H9 (cell line): ENCODE results near the gene MROH2A. TPM values are rescaled to one million over a fixed set of nuclear protein-coding genes. Genes with fewer than 3 reads are reported as not detected.

ENCODE experiments used
- DNase-seq: peaks from one replicate; pipeline ENCODE4 v3.0.0-alpha.2; 2017
- H2AFZ ChIP-seq: one replicate; pipeline ENCODE4 v1.6.1; 2013; ENCODE audit warnings: mild to moderate bottlenecking, low read length, control low read depth, moderate library complexity
- H2AK5ac ChIP-seq: 2 replicates; pipeline ENCODE4 v1.6.1; 2013; ENCODE audit warnings: low read length, control low read depth, mixed read lengths; ENCODE audit not compliant: insufficient read length
- H2BK120ac ChIP-seq: one replicate; pipeline ENCODE4 v1.6.1; 2013; ENCODE audit warnings: low read depth, mild to moderate bottlenecking, low read length, control low read depth, inconsistent platforms; ENCODE audit not compliant: poor library complexity, severe bottlenecking
- H2BK12ac ChIP-seq: 2 replicates; pipeline ENCODE4 v1.6.1; 2013; ENCODE audit warnings: low read length, control low read depth, mixed read lengths, low read depth; ENCODE audit not compliant: insufficient read length
- H2BK15ac ChIP-seq: 2 replicates; pipeline ENCODE4 v1.6.1; 2013; ENCODE audit warnings: low read depth, low read length, control low read depth
- H2BK20ac ChIP-seq: one replicate; pipeline ENCODE4 v1.6.1; 2013; ENCODE audit warnings: low read depth, mild to moderate bottlenecking, low read length, control low read depth, inconsistent platforms; ENCODE audit not compliant: poor library complexity, severe bottlenecking
- H2BK5ac ChIP-seq: 2 replicates; pipeline ENCODE4 v1.6.1; 2013; ENCODE audit warnings: low read length, control low read depth, mixed read lengths; ENCODE audit not compliant: insufficient read length
- H3K14ac ChIP-seq: 2 replicates; pipeline ENCODE4 v1.6.1; 2013; ENCODE audit warnings: low read length, control low read depth; ENCODE audit not compliant: insufficient read depth
- H3K18ac ChIP-seq: 2 replicates; pipeline ENCODE4 v1.6.1; 2013; ENCODE audit warnings: low read depth, mild to moderate bottlenecking, mixed read lengths, low read length, control low read depth; ENCODE audit not compliant: insufficient read length
- H3K23ac ChIP-seq: 2 replicates; pipeline ENCODE4 v1.6.1; 2013; ENCODE audit warnings: low read length, control low read depth, mixed read lengths, low read depth; ENCODE audit not compliant: insufficient read length
- H3K23me2 ChIP-seq: 2 replicates; pipeline ENCODE4 v1.6.1; 2013; ENCODE audit warnings: low read depth, mild to moderate bottlenecking, mixed read lengths, low read length, control low read depth; ENCODE audit not compliant: insufficient read length, poor library complexity, severe bottlenecking
- H3K27ac ChIP-seq: 2 replicates; pipeline ENCODE4 v1.5.1; 2013; ENCODE audit warnings: low read length, control low read depth, mixed read lengths, low read depth; ENCODE audit not compliant: insufficient read length
- H3K27me3 ChIP-seq: 2 replicates; pipeline ENCODE4 v1.6.1; 2013; ENCODE audit warnings: low read length, control low read depth, inconsistent platforms; ENCODE audit not compliant: insufficient read depth
- H3K4ac ChIP-seq: 2 replicates; pipeline ENCODE4 v1.6.1; 2013; ENCODE audit warnings: low read depth, mild to moderate bottlenecking, control low read depth, inconsistent platforms, low read length, moderate library complexity
- H3K4me1 ChIP-seq: 2 replicates; pipeline ENCODE4 v1.6.1; 2013; ENCODE audit warnings: low read length, control low read depth, inconsistent platforms; ENCODE audit not compliant: insufficient read depth
- H3K4me2 ChIP-seq: 2 replicates; pipeline ENCODE4 v1.6.1; 2013; ENCODE audit warnings: low read length, control low read depth, mixed read lengths; ENCODE audit not compliant: insufficient read length, insufficient read depth
- H3K56ac ChIP-seq: 2 replicates; pipeline ENCODE4 v1.6.1; 2013; ENCODE audit warnings: low read depth, mild to moderate bottlenecking, mixed read lengths, low read length, control low read depth; ENCODE audit not compliant: insufficient read length
- H3K79me1 ChIP-seq: 2 replicates; pipeline ENCODE4 v1.6.1; 2013; ENCODE audit warnings: low read depth, mild to moderate bottlenecking, moderate library complexity, low read length, control low read depth, inconsistent platforms; ENCODE audit not compliant: insufficient read depth, poor library complexity, severe bottlenecking
- H3K79me2 ChIP-seq: 2 replicates; pipeline ENCODE4 v1.6.1; 2013; ENCODE audit warnings: low read length, control low read depth, inconsistent platforms; ENCODE audit not compliant: insufficient read depth
- H3K9ac ChIP-seq: 2 replicates; pipeline ENCODE4 v1.6.1; 2013; ENCODE audit warnings: low read length, control low read depth, mixed read lengths; ENCODE audit not compliant: insufficient read length; ENCODE audit errors: extremely low read depth
- H3K9me3 ChIP-seq: one replicate; pipeline ENCODE4 v1.6.1; 2013; ENCODE audit warnings: low read depth, low read length, inconsistent platforms; ENCODE audit not compliant: control insufficient read depth
- H3T11ph ChIP-seq: one replicate; pipeline ENCODE4 v1.6.1; 2013; ENCODE audit warnings: mild to moderate bottlenecking, low read length, control low read depth, inconsistent platforms
- H4K20me1 ChIP-seq: one replicate; pipeline ENCODE4 v1.6.1; 2013; ENCODE audit not compliant: control insufficient read depth, insufficient read length, insufficient read depth
- H4K5ac ChIP-seq: 2 replicates; pipeline ENCODE4 v1.6.1; 2013; ENCODE audit warnings: low read depth, mild to moderate bottlenecking, mixed read lengths, low read length, control low read depth; ENCODE audit not compliant: insufficient read length
- H4K8ac ChIP-seq: replicated peaks from 2 replicates; pipeline ENCODE4 v1.6.1; 2013; ENCODE audit warnings: low read length, control low read depth, mixed read lengths, low read depth; ENCODE audit not compliant: insufficient read length
- H4K91ac ChIP-seq: 2 replicates; pipeline ENCODE4 v1.6.1; 2013; ENCODE audit warnings: low read depth, mild to moderate bottlenecking, moderate library complexity, mixed read lengths, low read length, control low read depth; ENCODE audit not compliant: insufficient read length
- H3K27ac Mint-ChIP-seq, 3 experiments: 2 replicates in 2 of 3; 3 replicates in 1 of 3; pipeline ENCODE4 v1.8.0; 2020 to 2021; ENCODE audit warnings: mixed read lengths in 3 of 3, mild to moderate bottlenecking in 1 of 3, moderate library complexity in 1 of 3
- H3K27me3 Mint-ChIP-seq: 2 replicates; pipeline ENCODE4 v1.8.0; 2021; ENCODE audit warnings: low read depth, mild to moderate bottlenecking, moderate library complexity, mixed read lengths
- H3K36me3 Mint-ChIP-seq, 3 experiments: 2 replicates in 2 of 3; 3 replicates in 1 of 3; pipeline ENCODE4 v1.8.0; 2020 to 2021; ENCODE audit warnings: low read depth in 3 of 3, mixed read lengths in 3 of 3; ENCODE audit not compliant: insufficient read depth in 1 of 3
- H3K4me1 Mint-ChIP-seq, 2 experiments: 2 replicates each; pipeline ENCODE4 v1.8.0; 2020; ENCODE audit warnings: mixed read lengths in 2 of 2
- H3K4me3 Mint-ChIP-seq, 2 experiments: 2 replicates in 1 of 2; 3 replicates in 1 of 2; pipeline ENCODE4 v1.8.0; 2020 to 2021; ENCODE audit warnings: mild to moderate bottlenecking in 2 of 2, mixed read lengths in 2 of 2, moderate library complexity in 1 of 2
- H3K9me3 Mint-ChIP-seq, 2 experiments: 2 replicates in 1 of 2; 3 replicates in 1 of 2; pipeline ENCODE4 v1.8.0; 2020; ENCODE audit warnings: mild to moderate bottlenecking in 2 of 2, mixed read lengths in 2 of 2, moderate library complexity in 1 of 2
- CTCF ChIP-seq: fragments of 200-600 bp; sonication (generic); conservative IDR thresholded peaks from 3 replicates; pipeline ENCODE4 v1.8.0; 2021; ENCODE audit warnings: antibody characterized with exemption, mild to moderate bottlenecking
- WGBS: extraction: QIAGEN DNeasy Blood & Tissue Kit; methylation state at CpG from one replicate; pipeline ENCODE4 v1.1.7; 2013; ENCODE audit warnings: missing lambda C conversion rate, low lambda C conversion rate, mixed read lengths; ENCODE audit not compliant: insufficient read length; ENCODE audit errors: extremely low coverage; 5-methylcytosine and 5-hydroxymethylcytosine counted together
- total RNA-seq: library from RNA; stranded (reverse); gene quantifications from 2 replicates; pipeline ENCODE4 v1.2.1, GENCODE V29; 2021

The MROH2A gene
- total RNA-seq, 1 experiment from 2014 or later: not detected

- H3K23ac ChIP-seq: no peak overlapping the region
- H2AFZ ChIP-seq: no peak overlapping the region
- H3K9ac ChIP-seq: no peak overlapping the region
- WGBS: no CpG with 5 or more reads among the region's 16 CpGs
- H3K4ac ChIP-seq: no peak overlapping the region
- H3K27ac ChIP-seq: no peak overlapping the region
- H4K8ac ChIP-seq: no peak overlapping the region
- no peak for DNase-seq
- Mint-ChIP-seq H3K4me3 (no peak overlapping the region), H3K36me3 (peaks cover 72 to 98% (median 95%) of the 10 kb centered on the region in 3 experiments), H3K9me3 (no peaks in the 10 kb centered on the region), H3K27me3 (no peaks in the 10 kb centered on the region), H3K4me1 (peaks cover 0 to 4% of the 10 kb centered on the region in 2 experiments; a peak in 2 of 4 replicates), H3K27ac (peak overlapping the region in 1 of 3 experiments; percentile 7; a peak in 2 of 7 replicates)
- no peak overlapping the region for H3K56ac ChIP-seq
- H4K20me1 ChIP-seq: no peaks in the 10 kb centered on the region
- peaks cover 3% of the 10 kb centered on the region for H3K79me1 ChIP-seq
- no peaks in the 10 kb centered on the region for H3K27me3 ChIP-seq
- peaks cover 12% of the 10 kb centered on the region; the same call in 1 of the 2 replicates for H3K79me2 ChIP-seq
- no peak overlapping the region for H3T11ph ChIP-seq
- H3K23me2 ChIP-seq: no peaks in the 10 kb centered on the region
- H3K9me3 ChIP-seq: no peaks in the 10 kb centered on the region
- no peak for TF ChIP-seq CTCF
- no peak overlapping the region for H3K14ac ChIP-seq
- no peak overlapping the region for H4K91ac ChIP-seq
- no peak overlapping the region for H3K18ac ChIP-seq
- H2BK5ac ChIP-seq: no peak overlapping the region
- H2BK12ac ChIP-seq: no peak overlapping the region
- H3K4me2 ChIP-seq: no peak overlapping the region
- H4K5ac ChIP-seq: no peak overlapping the region
- no peak overlapping the region for H2AK5ac ChIP-seq
- no peak overlapping the region for H2BK15ac ChIP-seq
- H2BK20ac ChIP-seq: no peak overlapping the region
- no peaks in the 10 kb centered on the region for H3K4me1 ChIP-seq
- no peak overlapping the region for H2BK120ac ChIP-seq
Measured at GRCh38 chr2:233846387-233847247, 68.5 kb downstream of the MROH2A start.
